Transverse colon (tissue), 4 donors: ENCODE data around the gene TPK1. TPM values are rescaled to one million over a fixed set of nuclear protein-coding genes. Genes with fewer than 3 reads are reported as not detected.

Source experiments
- DNase-seq: peaks from one replicate; pipeline ENCODE4 v3.0.0-alpha.2; 2019
- H3K27ac ChIP-seq, 4 donors: fragments of 200-600 bp; sonication (generic); 2 replicates each; pipeline ENCODE4 v1.5.1; 2016 to 2018; ENCODE audit warnings: inconsistent platforms in 4 of 4
- H3K27me3 ChIP-seq: fragments of 200-600 bp; sonication (generic); 2 replicates; pipeline ENCODE4 v1.5.1; 2017; ENCODE audit warnings: inconsistent platforms
- H3K36me3 ChIP-seq, 4 donors: fragments of 200-600 bp; sonication (generic); 2 replicates each; pipeline ENCODE4 v1.5.1; 2017 to 2019; ENCODE audit warnings: inconsistent platforms in 4 of 4
- H3K4me1 ChIP-seq, 4 donors: fragments of 200-600 bp; sonication (generic); 2 replicates each; pipeline ENCODE4 v1.5.1; 2017 to 2020; ENCODE audit warnings: inconsistent platforms in 4 of 4
- H3K4me3 ChIP-seq, 4 donors: fragments of 200-600 bp; sonication (generic); 1 replicate in 1 of 4; 2 replicates in 3 of 4; pipeline versions ENCODE4 v1.5.1 to v1.6.1; 2017 to 2019; ENCODE audit warnings: inconsistent platforms in 4 of 4
- H3K9me3 ChIP-seq, 2 donors: fragments of 200-600 bp; sonication (generic); 2 replicates each; pipeline ENCODE4 v1.5.1; 2017 to 2019; ENCODE audit warnings: inconsistent platforms in 2 of 2
- EP300 ChIP-seq: sonication (generic); formaldehyde crosslinking; IDR thresholded peaks from one replicate; pipeline ENCODE4 v1.6.1; 2017; ENCODE audit warnings: antibody characterized with exemption, low read depth
- POLR2A ChIP-seq: fragments of 450-650 bp; IDR thresholded peaks from one replicate; pipeline ENCODE4 v1.6.1; 2016; ENCODE audit warnings: antibody characterized with exemption, mild to moderate bottlenecking, moderate library complexity
- POLR2AphosphoS5 ChIP-seq, 3 donors: sonication (generic); formaldehyde crosslinking; IDR thresholded peaks; one replicate each; pipeline ENCODE4 v1.6.1; 2016; ENCODE audit warnings: antibody characterized with exemption in 3 of 3
- WGBS, 2 donors: methylation state at CpG; one replicate each; pipeline ENCODE4 v1.1.5; 2018; ENCODE audit warnings: low coverage in 1 of 2; 5-methylcytosine and 5-hydroxymethylcytosine counted together
- in situ Hi-C, 4 donors: fragments of 200-750 bp; cut with MboI; loops; one replicate each; pipeline versions ENCODE4 v1.15.0 to v1.15.1; 2017; ENCODE audit warnings: low sequenced_read_pairs in 3 of 4, low pct_ligation_motif_present in 1 of 4, low pct_unique_long_range_greater_than_20kb in 1 of 4
- intact Hi-C: fragments of 100-400 bp; cut with DNase I; formaldehyde crosslinking; loops from one replicate; pipeline ENCODE4 v1.15.1; 2023; ENCODE audit warnings: low total_unique reads
- total RNA-seq, 4 donors: library from RNA; depleted of rRNA; stranded (reverse); fragments of >200 nt; gene quantifications; one replicate each; pipeline ENCODE4 v1.1.0, GENCODE V29; 2016
- TF ChIP-seq, protein P1 (sequence below), 5 experiments: fragments of 200-600 bp in 3 of 5; fragments of 450-650 bp in 2 of 5; sonication (generic) in 3 of 5; IDR thresholded peaks; 1 replicate in 2 of 5; 2 replicates in 3 of 5; pipeline ENCODE4 v1.5.1; 2016 to 2017; ENCODE audit warnings: antibody characterized with exemption in 5 of 5, inconsistent platforms in 3 of 5, mild to moderate bottlenecking in 2 of 5, moderate library complexity in 1 of 5

TPK1 gene
- total RNA-seq, 4 donors from 2014 or later, result 1.4 to 17.3 (median 14.6) TPM

- intact Hi-C loops (no loop called here), in situ Hi-C loops (no loop called here)
- Histone ChIP-seq H3K27me3 (no peaks in the 10 kb centered on the region), H3K9me3 (no peaks in the 10 kb centered on the region), H3K4me3 (no peak overlapping the region), H3K36me3 (no peaks in the 10 kb centered on the region), H3K27ac (no peak overlapping the region), H3K4me1 (no peaks in the 10 kb centered on the region)
- WGBS, 2 donors, result 56 to 64% methylated on average over 3 of the region's 3 CpGs
- TF ChIP-seq POLR2A (no peak), EP300 (no peak), POLR2AphosphoS5 (IDR thresholded peaks at IDR 0.05) (no peak)
- TF ChIP-seq, protein P1, sequence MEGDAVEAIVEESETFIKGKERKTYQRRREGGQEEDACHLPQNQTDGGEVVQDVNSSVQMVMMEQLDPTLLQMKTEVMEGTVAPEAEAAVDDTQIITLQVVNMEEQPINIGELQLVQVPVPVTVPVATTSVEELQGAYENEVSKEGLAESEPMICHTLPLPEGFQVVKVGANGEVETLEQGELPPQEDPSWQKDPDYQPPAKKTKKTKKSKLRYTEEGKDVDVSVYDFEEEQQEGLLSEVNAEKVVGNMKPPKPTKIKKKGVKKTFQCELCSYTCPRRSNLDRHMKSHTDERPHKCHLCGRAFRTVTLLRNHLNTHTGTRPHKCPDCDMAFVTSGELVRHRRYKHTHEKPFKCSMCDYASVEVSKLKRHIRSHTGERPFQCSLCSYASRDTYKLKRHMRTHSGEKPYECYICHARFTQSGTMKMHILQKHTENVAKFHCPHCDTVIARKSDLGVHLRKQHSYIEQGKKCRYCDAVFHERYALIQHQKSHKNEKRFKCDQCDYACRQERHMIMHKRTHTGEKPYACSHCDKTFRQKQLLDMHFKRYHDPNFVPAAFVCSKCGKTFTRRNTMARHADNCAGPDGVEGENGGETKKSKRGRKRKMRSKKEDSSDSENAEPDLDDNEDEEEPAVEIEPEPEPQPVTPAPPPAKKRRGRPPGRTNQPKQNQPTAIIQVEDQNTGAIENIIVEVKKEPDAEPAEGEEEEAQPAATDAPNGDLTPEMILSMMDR (IDR thresholded peaks at IDR 0.05), result no peak
- no peak for DNase-seq
These were observed 23.9 kb upstream of the TPK1 start for GRCh38 chr7:144859739-144860138.

DNA sequence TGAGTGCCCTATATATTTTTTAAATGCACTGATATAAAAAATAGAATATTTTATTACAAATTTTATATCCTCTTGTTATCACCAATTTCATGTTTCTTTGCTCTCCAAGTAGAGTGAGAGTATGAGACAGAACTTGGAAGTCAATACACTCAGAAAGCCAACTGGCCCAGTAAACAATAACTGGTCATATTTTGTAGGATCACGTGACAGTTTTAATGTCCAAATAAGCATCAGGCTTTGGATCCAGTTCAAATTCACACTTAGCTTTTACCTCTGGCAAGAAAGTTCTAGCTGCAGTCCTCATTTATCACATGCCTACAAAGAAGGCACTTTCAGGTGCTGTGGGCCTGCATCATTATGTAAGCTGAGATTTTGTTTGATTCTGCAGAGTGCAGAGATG, 21.6 kb upstream of the TPK1 start:
- DNase-seq, result no peak
- Histone ChIP-seq H3K27ac (no peak overlapping the region), H3K36me3 (no peaks in the 10 kb centered on the region), H3K4me1 (no peaks in the 10 kb centered on the region), H3K27me3 (no peaks in the 10 kb centered on the region), H3K4me3 (no peak overlapping the region), H3K9me3 (no peaks in the 10 kb centered on the region)
- TF ChIP-seq, protein P1 (IDR thresholded peaks at IDR 0.05), result no peak
- TF ChIP-seq POLR2AphosphoS5 (IDR thresholded peaks at IDR 0.05) (no peak), POLR2A (no peak), EP300 (no peak)
- 42 to 71% methylated on average over 1 of the region's 1 CpG for WGBS, 2 donors
- intact Hi-C loops (no loop called here), in situ Hi-C loops (no loop called here)

DNA sequence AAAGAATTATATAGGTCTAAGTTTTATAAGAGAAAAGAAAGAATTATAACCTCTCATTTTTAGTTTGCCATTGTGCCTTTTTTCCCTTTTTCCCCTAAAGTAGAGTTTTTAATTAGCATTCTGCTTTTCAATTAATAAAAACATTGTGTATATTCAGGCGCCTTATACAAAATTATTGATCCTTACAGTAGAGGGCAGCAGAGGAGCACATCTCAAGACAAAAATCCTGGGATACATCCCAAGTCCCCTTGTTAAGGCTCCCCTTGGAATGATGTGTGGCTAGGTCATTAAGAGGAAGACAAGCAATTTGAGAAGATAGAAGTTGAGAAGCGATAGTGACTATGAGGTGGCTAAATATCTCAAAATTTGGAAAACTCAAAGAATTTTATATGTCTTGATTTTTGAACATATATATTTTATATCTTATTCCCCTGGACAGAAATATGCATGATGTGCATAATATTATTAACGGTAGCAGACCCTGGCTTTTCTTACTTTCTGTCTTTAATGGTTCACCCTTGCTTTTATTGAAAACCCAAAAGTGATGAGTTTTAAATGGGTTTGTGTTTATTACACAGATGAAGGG, 19.1 kb upstream of the TPK1 start:
- Histone ChIP-seq H3K4me3 (no peak overlapping the region), H3K9me3 (no peaks in the 10 kb centered on the region), H3K4me1 (no peaks in the 10 kb centered on the region), H3K27me3 (no peaks in the 10 kb centered on the region), H3K27ac (no peak overlapping the region), H3K36me3 (no peaks in the 10 kb centered on the region)
- intact Hi-C loops, result no loop called here
- in situ Hi-C loops, result no loop called here
- TF ChIP-seq, protein P1 (IDR thresholded peaks at IDR 0.05), result peak; percentile 35 to 54 (median 48)
- TF ChIP-seq POLR2AphosphoS5 (IDR thresholded peaks at IDR 0.05) (no peak), POLR2A (no peak)
- no peak for DNase-seq
- 51 to 53% methylated on average over 3 of the region's 3 CpGs for WGBS, 2 donors

DNA sequence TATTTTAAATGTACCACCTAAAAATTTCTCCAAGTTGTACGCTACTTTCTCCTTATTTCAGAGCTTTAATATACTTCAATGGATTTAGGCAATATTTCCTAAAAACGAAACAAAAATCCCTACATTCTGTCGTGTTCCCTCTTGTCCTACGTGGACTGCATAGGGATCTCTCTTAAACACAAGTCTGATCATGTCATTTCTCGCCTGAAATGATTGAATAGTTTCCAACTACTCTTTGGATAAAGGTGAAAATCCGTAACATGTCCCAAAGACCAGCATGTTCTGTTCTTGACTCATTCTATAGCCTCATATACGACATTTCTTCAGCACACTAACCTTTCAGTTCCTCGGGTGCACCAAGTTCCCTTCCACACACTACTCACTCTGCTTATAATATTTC, 17.7 kb upstream of the TPK1 start:
- in situ Hi-C loops, result no loop called here
- no peak for DNase-seq
- Histone ChIP-seq H3K4me1 (no peaks in the 10 kb centered on the region), H3K36me3 (no peaks in the 10 kb centered on the region), H3K27ac (no peak overlapping the region), H3K9me3 (no peaks in the 10 kb centered on the region), H3K27me3 (no peaks in the 10 kb centered on the region), H3K4me3 (no peak overlapping the region)
- TF ChIP-seq EP300 (no peak), POLR2AphosphoS5 (IDR thresholded peaks at IDR 0.05) (no peak), POLR2A (no peak)
- TF ChIP-seq, protein P1 (IDR thresholded peaks at IDR 0.05), result no peak
- intact Hi-C loops, result no loop called here
- WGBS, 2 donors, result 74 to 79% methylated on average over 8 of the region's 8 CpGs
